ENCODE measurements around the gene WNT4. TPM values are rescaled to one million over a fixed set of nuclear protein-coding genes. Genes with fewer than 3 reads are reported as not detected.

Gene WNT4
- total and polyA plus RNA-seq, 2 of the 8 experiments (the other 6 are each of a cell fraction or from before 2014, with no cell fraction given): 1.3 to 6.6 TPM

DNA sequence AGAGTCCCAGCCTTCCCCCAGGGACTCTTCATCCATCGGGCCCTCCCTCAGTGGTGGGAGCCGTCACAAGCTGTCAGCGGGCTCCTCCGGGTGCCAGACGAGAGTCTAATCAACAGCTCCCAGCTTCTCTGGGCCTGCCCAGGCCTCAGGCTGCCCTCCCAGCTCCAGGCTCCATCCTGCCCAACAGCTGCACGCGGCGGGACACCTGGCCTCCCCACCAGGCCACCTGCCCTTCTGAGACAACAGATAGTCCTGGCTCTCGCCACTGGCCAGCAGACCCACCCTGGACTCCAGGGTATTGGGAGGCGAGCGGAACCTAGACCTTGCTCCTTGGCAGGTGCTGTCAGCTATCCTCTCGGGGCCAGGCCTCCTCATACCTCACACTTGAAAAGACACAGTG lies 3.1 kb downstream of the WNT4 start (continued):
- TF ChIP-seq, protein P1, sequence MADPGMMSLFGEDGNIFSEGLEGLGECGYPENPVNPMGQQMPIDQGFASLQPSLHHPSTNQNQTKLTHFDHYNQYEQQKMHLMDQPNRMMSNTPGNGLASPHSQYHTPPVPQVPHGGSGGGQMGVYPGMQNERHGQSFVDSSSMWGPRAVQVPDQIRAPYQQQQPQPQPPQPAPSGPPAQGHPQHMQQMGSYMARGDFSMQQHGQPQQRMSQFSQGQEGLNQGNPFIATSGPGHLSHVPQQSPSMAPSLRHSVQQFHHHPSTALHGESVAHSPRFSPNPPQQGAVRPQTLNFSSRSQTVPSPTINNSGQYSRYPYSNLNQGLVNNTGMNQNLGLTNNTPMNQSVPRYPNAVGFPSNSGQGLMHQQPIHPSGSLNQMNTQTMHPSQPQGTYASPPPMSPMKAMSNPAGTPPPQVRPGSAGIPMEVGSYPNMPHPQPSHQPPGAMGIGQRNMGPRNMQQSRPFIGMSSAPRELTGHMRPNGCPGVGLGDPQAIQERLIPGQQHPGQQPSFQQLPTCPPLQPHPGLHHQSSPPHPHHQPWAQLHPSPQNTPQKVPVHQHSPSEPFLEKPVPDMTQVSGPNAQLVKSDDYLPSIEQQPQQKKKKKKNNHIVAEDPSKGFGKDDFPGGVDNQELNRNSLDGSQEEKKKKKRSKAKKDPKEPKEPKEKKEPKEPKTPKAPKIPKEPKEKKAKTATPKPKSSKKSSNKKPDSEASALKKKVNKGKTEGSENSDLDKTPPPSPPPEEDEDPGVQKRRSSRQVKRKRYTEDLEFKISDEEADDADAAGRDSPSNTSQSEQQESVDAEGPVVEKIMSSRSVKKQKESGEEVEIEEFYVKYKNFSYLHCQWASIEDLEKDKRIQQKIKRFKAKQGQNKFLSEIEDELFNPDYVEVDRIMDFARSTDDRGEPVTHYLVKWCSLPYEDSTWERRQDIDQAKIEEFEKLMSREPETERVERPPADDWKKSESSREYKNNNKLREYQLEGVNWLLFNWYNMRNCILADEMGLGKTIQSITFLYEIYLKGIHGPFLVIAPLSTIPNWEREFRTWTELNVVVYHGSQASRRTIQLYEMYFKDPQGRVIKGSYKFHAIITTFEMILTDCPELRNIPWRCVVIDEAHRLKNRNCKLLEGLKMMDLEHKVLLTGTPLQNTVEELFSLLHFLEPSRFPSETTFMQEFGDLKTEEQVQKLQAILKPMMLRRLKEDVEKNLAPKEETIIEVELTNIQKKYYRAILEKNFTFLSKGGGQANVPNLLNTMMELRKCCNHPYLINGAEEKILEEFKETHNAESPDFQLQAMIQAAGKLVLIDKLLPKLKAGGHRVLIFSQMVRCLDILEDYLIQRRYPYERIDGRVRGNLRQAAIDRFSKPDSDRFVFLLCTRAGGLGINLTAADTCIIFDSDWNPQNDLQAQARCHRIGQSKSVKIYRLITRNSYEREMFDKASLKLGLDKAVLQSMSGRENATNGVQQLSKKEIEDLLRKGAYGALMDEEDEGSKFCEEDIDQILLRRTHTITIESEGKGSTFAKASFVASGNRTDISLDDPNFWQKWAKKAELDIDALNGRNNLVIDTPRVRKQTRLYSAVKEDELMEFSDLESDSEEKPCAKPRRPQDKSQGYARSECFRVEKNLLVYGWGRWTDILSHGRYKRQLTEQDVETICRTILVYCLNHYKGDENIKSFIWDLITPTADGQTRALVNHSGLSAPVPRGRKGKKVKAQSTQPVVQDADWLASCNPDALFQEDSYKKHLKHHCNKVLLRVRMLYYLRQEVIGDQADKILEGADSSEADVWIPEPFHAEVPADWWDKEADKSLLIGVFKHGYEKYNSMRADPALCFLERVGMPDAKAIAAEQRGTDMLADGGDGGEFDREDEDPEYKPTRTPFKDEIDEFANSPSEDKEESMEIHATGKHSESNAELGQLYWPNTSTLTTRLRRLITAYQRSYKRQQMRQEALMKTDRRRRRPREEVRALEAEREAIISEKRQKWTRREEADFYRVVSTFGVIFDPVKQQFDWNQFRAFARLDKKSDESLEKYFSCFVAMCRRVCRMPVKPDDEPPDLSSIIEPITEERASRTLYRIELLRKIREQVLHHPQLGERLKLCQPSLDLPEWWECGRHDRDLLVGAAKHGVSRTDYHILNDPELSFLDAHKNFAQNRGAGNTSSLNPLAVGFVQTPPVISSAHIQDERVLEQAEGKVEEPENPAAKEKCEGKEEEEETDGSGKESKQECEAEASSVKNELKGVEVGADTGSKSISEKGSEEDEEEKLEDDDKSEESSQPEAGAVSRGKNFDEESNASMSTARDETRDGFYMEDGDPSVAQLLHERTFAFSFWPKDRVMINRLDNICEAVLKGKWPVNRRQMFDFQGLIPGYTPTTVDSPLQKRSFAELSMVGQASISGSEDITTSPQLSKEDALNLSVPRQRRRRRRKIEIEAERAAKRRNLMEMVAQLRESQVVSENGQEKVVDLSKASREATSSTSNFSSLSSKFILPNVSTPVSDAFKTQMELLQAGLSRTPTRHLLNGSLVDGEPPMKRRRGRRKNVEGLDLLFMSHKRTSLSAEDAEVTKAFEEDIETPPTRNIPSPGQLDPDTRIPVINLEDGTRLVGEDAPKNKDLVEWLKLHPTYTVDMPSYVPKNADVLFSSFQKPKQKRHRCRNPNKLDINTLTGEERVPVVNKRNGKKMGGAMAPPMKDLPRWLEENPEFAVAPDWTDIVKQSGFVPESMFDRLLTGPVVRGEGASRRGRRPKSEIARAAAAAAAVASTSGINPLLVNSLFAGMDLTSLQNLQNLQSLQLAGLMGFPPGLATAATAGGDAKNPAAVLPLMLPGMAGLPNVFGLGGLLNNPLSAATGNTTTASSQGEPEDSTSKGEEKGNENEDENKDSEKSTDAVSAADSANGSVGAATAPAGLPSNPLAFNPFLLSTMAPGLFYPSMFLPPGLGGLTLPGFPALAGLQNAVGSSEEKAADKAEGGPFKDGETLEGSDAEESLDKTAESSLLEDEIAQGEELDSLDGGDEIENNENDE (IDR thresholded peaks at IDR 0.05; ENCODE audit: insufficient replicate concordance, low read length): no peak
- TF ChIP-seq, protein P2, sequence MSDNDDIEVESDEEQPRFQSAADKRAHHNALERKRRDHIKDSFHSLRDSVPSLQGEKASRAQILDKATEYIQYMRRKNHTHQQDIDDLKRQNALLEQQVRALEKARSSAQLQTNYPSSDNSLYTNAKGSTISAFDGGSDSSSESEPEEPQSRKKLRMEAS (IDR thresholded peaks at IDR 0.05): no peak
- no peak for TF ChIP-seq POU5F1 (IDR thresholded peaks at IDR 0.05; ENCODE audit: low read depth, low read length)
- TF ChIP-seq SAP30 (IDR thresholded peaks at IDR 0.05; ENCODE audit: insufficient read depth, insufficient replicate concordance, low read length): no peak
- no peak for TF ChIP-seq TBP (IDR thresholded peaks at IDR 0.05; ENCODE audit: low read depth, low read length)
- no peak for TF ChIP-seq RNF2 (IDR thresholded peaks at IDR 0.05; ENCODE audit: borderline replicate concordance, low read depth, low read length, missing control alignments, poor library complexity, severe bottlenecking)
- no peak for TF ChIP-seq POLR2A (IDR thresholded peaks at IDR 0.05; ENCODE audit: control extremely low read depth in 1 of 2, low read depth in 2 of 2, low read length in 2 of 2)
- TF ChIP-seq TEAD4 (IDR thresholded peaks at IDR 0.05; ENCODE audit: low read depth, low read length): no peak
- TF ChIP-seq SP4 (IDR thresholded peaks at IDR 0.05; ENCODE audit: low read length): no peak
- TF ChIP-seq BCL11A (IDR thresholded peaks at IDR 0.05; ENCODE audit: low read depth in 2 of 2, low read length in 2 of 2): no peak
